Neural progenitor cell (in vitro differentiated cells): ENCODE results near the gene OR5B21. TPM values are rescaled to one million over a fixed set of nuclear protein-coding genes. Genes with fewer than 3 reads are reported as not detected.

Experiments used
- DNase-seq: peaks from one replicate; pipeline ENCODE4 v3.0.0-alpha.2; 2016; ENCODE audit warnings: low spot score
- H2AFZ ChIP-seq: fragments of 200-600 bp; sonication (generic); replicated peaks from 2 replicates; pipeline ENCODE4 v1.6.1; 2016; ENCODE audit warnings: antibody characterized with exemption
- H3F3A ChIP-seq: fragments of 200-600 bp; sonication (generic); 2 replicates; pipeline ENCODE4 v1.6.1; 2016; ENCODE audit warnings: antibody characterized with exemption, low read depth
- H3K27ac ChIP-seq: fragments of 200-600 bp; sonication (generic); 2 replicates; pipeline ENCODE4 v1.5.1; 2016; ENCODE audit warnings: mild to moderate bottlenecking
- H3K27me3 ChIP-seq: fragments of 200-600 bp; sonication (generic); 2 replicates; pipeline ENCODE4 v1.6.1; 2016; ENCODE audit warnings: mild to moderate bottlenecking, moderate library complexity
- H3K36me3 ChIP-seq: fragments of 200-600 bp; sonication (generic); 2 replicates; pipeline ENCODE4 v1.5.1; 2016
- H3K4me1 ChIP-seq: fragments of 200-600 bp; sonication (generic); 2 replicates; pipeline ENCODE4 v1.6.1; 2016; ENCODE audit warnings: mixed run types
- H3K4me2 ChIP-seq: fragments of 200-600 bp; sonication (generic); 2 replicates; pipeline ENCODE4 v1.6.1; 2016
- H3K4me3 ChIP-seq: fragments of 200-600 bp; sonication (generic); 2 replicates; pipeline ENCODE4 v1.5.1; 2016
- H3K79me2 ChIP-seq: fragments of 200-600 bp; sonication (generic); 2 replicates; pipeline ENCODE4 v1.6.1; 2016; ENCODE audit warnings: low read depth
- H3K9ac ChIP-seq: fragments of 200-600 bp; sonication (generic); 2 replicates; pipeline ENCODE4 v1.6.1; 2016
- H3K9me3 ChIP-seq: fragments of 200-600 bp; sonication (generic); 2 replicates; pipeline ENCODE4 v1.5.1; 2016; ENCODE audit warnings: low read depth
- H4K20me1 ChIP-seq: fragments of 200-600 bp; sonication (generic); 2 replicates; pipeline ENCODE4 v1.6.1; 2016; ENCODE audit warnings: low read depth
- H3K27ac Mint-ChIP-seq: 3 replicates; pipeline ENCODE4 v1.8.0; 2021; ENCODE audit warnings: mixed read lengths
- H3K27me3 Mint-ChIP-seq: 2 replicates; pipeline ENCODE4 v1.8.0; 2022; ENCODE audit warnings: low read depth, mild to moderate bottlenecking, inconsistent platforms, moderate library complexity, mixed read lengths; ENCODE audit not compliant: insufficient read depth
- H3K36me3 Mint-ChIP-seq: 3 replicates; pipeline ENCODE4 v1.8.0; 2021; ENCODE audit warnings: mixed read lengths
- H3K4me1 Mint-ChIP-seq: 3 replicates; pipeline ENCODE4 v1.8.0; 2021; ENCODE audit warnings: mixed read lengths
- H3K4me3 Mint-ChIP-seq: 3 replicates; pipeline ENCODE4 v1.8.0; 2021; ENCODE audit warnings: mild to moderate bottlenecking, moderate library complexity, mixed read lengths
- H3K9me3 Mint-ChIP-seq: 3 replicates; pipeline ENCODE4 v1.8.0; 2020; ENCODE audit warnings: mixed read lengths
- CTCF ChIP-seq: fragments of 200-600 bp; sonication (generic); IDR thresholded peaks from 2 replicates; pipeline ENCODE4 v1.5.1; 2017; ENCODE audit warnings: antibody characterized with exemption, mild to moderate bottlenecking
- EZH2 ChIP-seq: fragments of 200-600 bp; sonication (generic); IDR thresholded peaks from 2 replicates; pipeline ENCODE4 v1.6.1; 2017; ENCODE audit warnings: antibody characterized with exemption, mild to moderate bottlenecking, moderate library complexity
- EZH2phosphoT487 ChIP-seq: fragments of 200-600 bp; sonication (generic); IDR thresholded peaks from 2 replicates; pipeline ENCODE4 v1.6.1; 2017; ENCODE audit warnings: antibody characterized with exemption
- total RNA-seq: library from RNA; depleted of rRNA; stranded (reverse); fragments of >200 nt; gene quantifications from 2 replicates; pipeline ENCODE4 v1.2.3, GENCODE V29; 2015; ENCODE audit warnings: low replicate concordance

OR5B21 gene
- total RNA-seq, 1 donor from 2014 or later = not detected

GRCh38 chr11:58508814-58509213 lies 909 bp upstream of the OR5B21 start:
- Histone ChIP-seq H3K9ac (no peak overlapping the region), H3K4me3 (no peak overlapping the region), H3K4me1 (no peaks in the 10 kb centered on the region), H3K27me3 (no peaks in the 10 kb centered on the region), H3K36me3 (no peaks in the 10 kb centered on the region), H2AFZ (no peak overlapping the region), H3K4me2 (no peak overlapping the region), H3F3A (no peaks in the 10 kb centered on the region), H3K27ac (no peak overlapping the region), H3K9me3 (no peaks in the 10 kb centered on the region), H3K79me2 (no peaks in the 10 kb centered on the region), H4K20me1 (no peaks in the 10 kb centered on the region)
- no peaks in the 10 kb centered on the region for H3K27me3 Mint-ChIP-seq
- H3K9me3 Mint-ChIP-seq = no peaks in the 10 kb centered on the region
- DNase-seq = no peak
- H3K4me3 Mint-ChIP-seq = no peak overlapping the region
- no peaks in the 10 kb centered on the region for H3K4me1 Mint-ChIP-seq
- H3K27ac Mint-ChIP-seq = no peak overlapping the region
- TF ChIP-seq CTCF = no peak
- H3K36me3 Mint-ChIP-seq = no peaks in the 10 kb centered on the region

- Histone ChIP-seq H3K4me1 (no peaks in the 10 kb centered on the region), H3K36me3 (no peaks in the 10 kb centered on the region)
- DNase-seq = no peak
Observed at GRCh38 chr11:58507355-58507754, 550 bp downstream of the OR5B21 start.

GRCh38 chr11:58506935-58507334 lies 970 bp downstream of the OR5B21 start:
- H3K27me3 ChIP-seq = no peaks in the 10 kb centered on the region
- no peaks in the 10 kb centered on the region for H3K79me2 ChIP-seq
- Mint-ChIP-seq H3K27ac (no peak overlapping the region), H3K36me3 (no peaks in the 10 kb centered on the region), H3K27me3 (no peaks in the 10 kb centered on the region), H3K4me3 (no peak overlapping the region), H3K9me3 (no peaks in the 10 kb centered on the region), H3K4me1 (no peaks in the 10 kb centered on the region)
- no peaks in the 10 kb centered on the region for H3K4me1 ChIP-seq
- no peaks in the 10 kb centered on the region for H3F3A ChIP-seq
- no peak for DNase-seq
- H3K4me2 ChIP-seq = no peak overlapping the region
- H2AFZ ChIP-seq = no peak overlapping the region
- TF ChIP-seq CTCF (no peak), EZH2phosphoT487 (no peak), EZH2 (no peak)
- no peak overlapping the region for H3K4me3 ChIP-seq
- H3K36me3 ChIP-seq = no peaks in the 10 kb centered on the region
- H3K27ac ChIP-seq = no peak overlapping the region
- no peak overlapping the region for H3K9ac ChIP-seq
- no peaks in the 10 kb centered on the region for H3K9me3 ChIP-seq
- no peaks in the 10 kb centered on the region for H4K20me1 ChIP-seq

More at GRCh38 chr11:58507355-58507754, 550 bp downstream of the OR5B21 start:
- no peaks in the 10 kb centered on the region for H3K79me2 ChIP-seq
- H3K27me3 Mint-ChIP-seq = no peaks in the 10 kb centered on the region
- no peaks in the 10 kb centered on the region for H3K36me3 Mint-ChIP-seq
- no peak overlapping the region for H3K4me2 ChIP-seq
- no peaks in the 10 kb centered on the region for H3K27me3 ChIP-seq
- H3K9me3 Mint-ChIP-seq = no peaks in the 10 kb centered on the region
- TF ChIP-seq EZH2 (no peak), CTCF (no peak), EZH2phosphoT487 (no peak)
- no peak overlapping the region for H3K27ac ChIP-seq
- no peak overlapping the region for H3K9ac ChIP-seq
- H4K20me1 ChIP-seq = no peaks in the 10 kb centered on the region
- H3K4me1 Mint-ChIP-seq = no peaks in the 10 kb centered on the region
- no peak overlapping the region for H3K27ac Mint-ChIP-seq
- H3F3A ChIP-seq = no peaks in the 10 kb centered on the region
- H3K9me3 ChIP-seq = no peaks in the 10 kb centered on the region
- H3K4me3 ChIP-seq = no peak overlapping the region
- no peak overlapping the region for H2AFZ ChIP-seq
- H3K4me3 Mint-ChIP-seq = no peak overlapping the region

GRCh38 chr11:58505849-58506248 lies 2.1 kb downstream of the OR5B21 start:
- H3K9me3 Mint-ChIP-seq = no peaks in the 10 kb centered on the region
- no peaks in the 10 kb centered on the region for H3K36me3 Mint-ChIP-seq
- H3K36me3 ChIP-seq = no peaks in the 10 kb centered on the region
- H4K20me1 ChIP-seq = no peaks in the 10 kb centered on the region
- H3K4me1 ChIP-seq = no peaks in the 10 kb centered on the region
- no peak overlapping the region for H3K4me2 ChIP-seq
- DNase-seq = no peak
- H3K79me2 ChIP-seq = no peaks in the 10 kb centered on the region
- no peaks in the 10 kb centered on the region for H3K27me3 ChIP-seq
- H3K27ac ChIP-seq = no peak overlapping the region
- TF ChIP-seq CTCF (no peak), EZH2phosphoT487 (no peak), EZH2 (no peak)
- H3K4me3 ChIP-seq = no peak overlapping the region
- H3K9me3 ChIP-seq = no peaks in the 10 kb centered on the region
- H3K9ac ChIP-seq = no peak overlapping the region
- no peak overlapping the region for H3K4me3 Mint-ChIP-seq
- no peak overlapping the region for H3K27ac Mint-ChIP-seq
- H2AFZ ChIP-seq = no peak overlapping the region
- H3F3A ChIP-seq = no peaks in the 10 kb centered on the region
- no peaks in the 10 kb centered on the region for H3K27me3 Mint-ChIP-seq
- no peaks in the 10 kb centered on the region for H3K4me1 Mint-ChIP-seq
